HEK293 (cell line): Measurements from ENCODE around the gene TSPYL4.

ENCODE experiments used
- CTCF ChIA-PET: fragments of 350-600 bp; formaldehyde crosslinking; extraction: SDS; loops from one replicate; lab custom pipeline; 2021; ENCODE audit warnings: antibody characterized with exemption; lab: Yijun Ruan, JAX
- POLR2A ChIA-PET: fragments of 300-600 bp; formaldehyde crosslinking; extraction: SDS; loops from one replicate; lab custom pipeline; 2020; ENCODE audit warnings: antibody characterized with exemption, inconsistent platforms; lab: Yijun Ruan, JAX
- H3K27ac ChIP-seq: fragments of 200-500 bp; sonication (Bioruptor generic); 2 replicates; pipeline ENCODE4 v1.5.1; 2014; ENCODE audit warnings: low read depth, low read length, control low read depth, inconsistent platforms; ENCODE audit errors: extremely low read depth
- H3K36me3 ChIP-seq, 2 experiments: fragments of 200-500 bp in 1 of 2; sonication (Bioruptor generic) in 1 of 2; 1 replicate in 1 of 2; 2 replicates in 1 of 2; pipeline ENCODE4 v1.5.1; 2014 to 2017; ENCODE audit warnings: inconsistent platforms in 2 of 2, low read length in 2 of 2; ENCODE audit not compliant: control insufficient read depth in 2 of 2, insufficient read depth in 1 of 2
- H3K4me1 ChIP-seq: fragments of 200-500 bp; sonication (Bioruptor generic); 2 replicates; pipeline ENCODE4 v1.5.1; 2014; ENCODE audit warnings: mild to moderate bottlenecking, low read length, inconsistent platforms; ENCODE audit not compliant: control insufficient read depth, insufficient read depth
- H3K4me3 ChIP-seq: 2 replicates; pipeline ENCODE4 v1.5.1; 2011; ENCODE audit warnings: low read depth, mild to moderate bottlenecking, control low read depth, low read length, moderate library complexity
- H3K9me3 ChIP-seq: fragments of 200-500 bp; sonication (Bioruptor generic); 2 replicates; pipeline ENCODE4 v1.5.1; 2014; ENCODE audit warnings: low read depth, low read length, inconsistent platforms; ENCODE audit not compliant: control insufficient read depth, insufficient read depth
- BCL6B ChIP-seq: fragments of 450-650 bp; formaldehyde crosslinking; IDR thresholded peaks from 2 replicates; pipeline ENCODE4 v1.5.1; 2017; ENCODE audit warnings: missing biosample characterization, missing genetic modification characterization
- GLI4 ChIP-seq: fragments of 450-650 bp; formaldehyde crosslinking; IDR thresholded peaks from 2 replicates; pipeline ENCODE4 v1.5.1; 2016; ENCODE audit warnings: missing biosample characterization, missing genetic modification characterization
- HOXA7 ChIP-seq: sonication (generic); formaldehyde crosslinking; IDR thresholded peaks from 2 replicates; pipeline ENCODE4 v1.8.1; 2022; ENCODE audit warnings: missing genetic modification reagents, borderline replicate concordance
- IKZF3 ChIP-seq: fragments of 450-650 bp; IDR thresholded peaks from 2 replicates; pipeline ENCODE4 v1.5.0; 2018; ENCODE audit warnings: missing biosample characterization, mild to moderate bottlenecking, missing genetic modification characterization, moderate library complexity
- ZFP69B ChIP-seq: fragments of 450-650 bp; formaldehyde crosslinking; IDR thresholded peaks from 2 replicates; pipeline ENCODE4 v1.5.1; 2016; ENCODE audit warnings: missing biosample characterization, missing genetic modification characterization
- ZIC2 ChIP-seq: fragments of 450-650 bp; formaldehyde crosslinking; IDR thresholded peaks from 2 replicates; pipeline ENCODE4 v1.5.1; 2016; ENCODE audit warnings: missing biosample characterization, missing genetic modification characterization
- ZNF133 ChIP-seq: fragments of 450-650 bp; formaldehyde crosslinking; IDR thresholded peaks from 2 replicates; pipeline ENCODE4 v1.5.1; 2016; ENCODE audit warnings: missing biosample characterization, missing genetic modification characterization
- ZNF146 ChIP-seq: fragments of 450-650 bp; formaldehyde crosslinking; IDR thresholded peaks from 2 replicates; pipeline ENCODE4 v1.5.1; 2016; ENCODE audit warnings: missing biosample characterization, missing genetic modification characterization
- ZNF175 ChIP-seq: fragments of 450-650 bp; formaldehyde crosslinking; IDR thresholded peaks from 2 replicates; pipeline ENCODE4 v1.5.1; 2016; ENCODE audit warnings: missing biosample characterization, missing genetic modification characterization
- ZNF19 ChIP-seq: fragments of 450-650 bp; formaldehyde crosslinking; IDR thresholded peaks from 2 replicates; pipeline ENCODE4; 2016; ENCODE audit warnings: missing biosample characterization, missing genetic modification characterization, low read depth
- ZNF2 ChIP-seq: fragments of 450-650 bp; formaldehyde crosslinking; IDR thresholded peaks from 2 replicates; pipeline ENCODE4 v1.5.1; 2016; ENCODE audit warnings: missing biosample characterization, missing genetic modification characterization
- ZNF292 ChIP-seq: fragments of 450-650 bp; formaldehyde crosslinking; IDR thresholded peaks from 2 replicates; pipeline ENCODE4 v1.5.1; 2016; ENCODE audit warnings: low read depth, missing biosample characterization, missing genetic modification characterization, borderline replicate concordance
- ZNF391 ChIP-seq: fragments of 450-650 bp; formaldehyde crosslinking; IDR thresholded peaks from 2 replicates; pipeline ENCODE4 v1.5.1; 2016; ENCODE audit warnings: low read depth, missing biosample characterization, missing genetic modification characterization, borderline replicate concordance
- ZNF394 ChIP-seq: fragments of 450-650 bp; formaldehyde crosslinking; IDR thresholded peaks from 2 replicates; pipeline ENCODE4 v1.5.1; 2016; ENCODE audit warnings: missing biosample characterization, missing genetic modification characterization, mild to moderate bottlenecking, moderate library complexity, borderline replicate concordance
- ZNF416 ChIP-seq: fragments of 450-650 bp; formaldehyde crosslinking; IDR thresholded peaks from 2 replicates; pipeline ENCODE4 v1.5.1; 2016; ENCODE audit warnings: missing biosample characterization, missing genetic modification characterization
- ZNF510 ChIP-seq: fragments of 450-650 bp; formaldehyde crosslinking; IDR thresholded peaks from 2 replicates; pipeline ENCODE4 v1.5.1; 2018; ENCODE audit warnings: mild to moderate bottlenecking, missing genetic modification characterization, missing biosample characterization; ENCODE audit not compliant: insufficient replicate concordance
- ZNF561 ChIP-seq: fragments of 450-650 bp; IDR thresholded peaks from 2 replicates; pipeline ENCODE4 v1.5.1; 2018; ENCODE audit warnings: missing biosample characterization, missing genetic modification characterization, borderline replicate concordance
- ZNF596 ChIP-seq: fragments of 450-650 bp; IDR thresholded peaks from 2 replicates; pipeline ENCODE4 v1.5.0; 2018; ENCODE audit warnings: missing biosample characterization, mild to moderate bottlenecking, missing genetic modification characterization, moderate library complexity
- ZNF626 ChIP-seq: fragments of 450-650 bp; sonication (Bioruptor Pico); formaldehyde crosslinking; IDR thresholded peaks from 2 replicates; pipeline ENCODE4 v1.5.1; 2018; ENCODE audit warnings: missing biosample characterization, missing genetic modification characterization, inconsistent platforms
- ZNF660 ChIP-seq: fragments of 450-650 bp; IDR thresholded peaks from 2 replicates; pipeline ENCODE4 v1.5.1; 2018; ENCODE audit warnings: missing biosample characterization, mild to moderate bottlenecking, missing genetic modification characterization
- ZNF670 ChIP-seq: fragments of 450-650 bp; formaldehyde crosslinking; IDR thresholded peaks from 2 replicates; pipeline ENCODE4 v1.5.1; 2016; ENCODE audit warnings: missing biosample characterization, missing genetic modification characterization, low read depth
- ZNF785 ChIP-seq: fragments of 450-650 bp; formaldehyde crosslinking; IDR thresholded peaks from 2 replicates; pipeline ENCODE4 v1.5.1; 2016; ENCODE audit warnings: missing biosample characterization, missing genetic modification characterization
- TF ChIP-seq, protein P1 (sequence below): fragments of 450-650 bp; formaldehyde crosslinking; IDR thresholded peaks from 2 replicates; pipeline ENCODE4 v1.5.1; 2016; ENCODE audit warnings: missing biosample characterization, missing genetic modification characterization, borderline replicate concordance
- TF ChIP-seq, protein P2 (sequence below): fragments of 450-650 bp; formaldehyde crosslinking; IDR thresholded peaks from 2 replicates; pipeline ENCODE4 v1.5.1; 2017; ENCODE audit warnings: missing biosample characterization, missing genetic modification characterization
- TF ChIP-seq, protein P3 (sequence below): fragments of 450-650 bp; formaldehyde crosslinking; IDR thresholded peaks from 2 replicates; pipeline ENCODE4 v1.5.1; 2017; ENCODE audit warnings: missing biosample characterization, missing genetic modification characterization
- TF ChIP-seq, protein P4 (sequence below): fragments of 450-650 bp; formaldehyde crosslinking; IDR thresholded peaks from 2 replicates; pipeline ENCODE4 v1.5.1; 2016; ENCODE audit warnings: missing biosample characterization, missing genetic modification characterization, borderline replicate concordance

Gene TSPYL4

GRCh38 chr6:116290799-116291198 lies 36.9 kb upstream of the TSPYL4 start:
- ChIA-PET POLR2A (no interaction called here), CTCF (interaction anchor here (0.7 to 4.3 kb wide), 6 partner anchors 11 to 270 kb away, joined by 4 to 108 read pairs (median 18); partner anchors contain the start of gene TSPYL1)
- Histone ChIP-seq H3K4me1 (no peaks in the 10 kb centered on the region), H3K27ac (no peak overlapping the region), H3K4me3 (no peak overlapping the region), H3K36me3 (no peaks in the 10 kb centered on the region), H3K9me3 (no peaks in the 10 kb centered on the region)
- TF ChIP-seq ZNF596 (tag by site-specific recombination) (no peak), ZNF292 (no peak), ZNF785 (no peak), ZIC2 (tag by site-specific recombination) (no peak), ZNF19 (tag by site-specific recombination) (no peak), ZFP69B (tag by site-specific recombination) (no peak), ZNF561 (no peak), ZNF391 (tag by site-specific recombination) (no peak), ZNF394 (tag by site-specific recombination) (no peak), ZNF175 (tag by site-specific recombination) (no peak), ZNF2 (tag by site-specific recombination) (no peak), ZNF416 (tag by site-specific recombination) (no peak), ZNF670 (tag by site-specific recombination) (no peak), ZNF510 (tag by site-specific recombination) (no peak), BCL6B (no peak), ZNF133 (tag by site-specific recombination) (no peak), ZNF146 (tag by site-specific recombination) (no peak)
- TF ChIP-seq, protein P1, sequence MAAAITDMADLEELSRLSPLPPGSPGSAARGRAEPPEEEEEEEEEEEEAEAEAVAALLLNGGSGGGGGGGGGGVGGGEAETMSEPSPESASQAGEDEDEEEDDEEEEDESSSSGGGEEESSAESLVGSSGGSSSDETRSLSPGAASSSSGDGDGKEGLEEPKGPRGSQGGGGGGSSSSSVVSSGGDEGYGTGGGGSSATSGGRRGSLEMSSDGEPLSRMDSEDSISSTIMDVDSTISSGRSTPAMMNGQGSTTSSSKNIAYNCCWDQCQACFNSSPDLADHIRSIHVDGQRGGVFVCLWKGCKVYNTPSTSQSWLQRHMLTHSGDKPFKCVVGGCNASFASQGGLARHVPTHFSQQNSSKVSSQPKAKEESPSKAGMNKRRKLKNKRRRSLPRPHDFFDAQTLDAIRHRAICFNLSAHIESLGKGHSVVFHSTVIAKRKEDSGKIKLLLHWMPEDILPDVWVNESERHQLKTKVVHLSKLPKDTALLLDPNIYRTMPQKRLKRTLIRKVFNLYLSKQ (tag by site-specific recombination): no peak
- TF ChIP-seq, protein P2, sequence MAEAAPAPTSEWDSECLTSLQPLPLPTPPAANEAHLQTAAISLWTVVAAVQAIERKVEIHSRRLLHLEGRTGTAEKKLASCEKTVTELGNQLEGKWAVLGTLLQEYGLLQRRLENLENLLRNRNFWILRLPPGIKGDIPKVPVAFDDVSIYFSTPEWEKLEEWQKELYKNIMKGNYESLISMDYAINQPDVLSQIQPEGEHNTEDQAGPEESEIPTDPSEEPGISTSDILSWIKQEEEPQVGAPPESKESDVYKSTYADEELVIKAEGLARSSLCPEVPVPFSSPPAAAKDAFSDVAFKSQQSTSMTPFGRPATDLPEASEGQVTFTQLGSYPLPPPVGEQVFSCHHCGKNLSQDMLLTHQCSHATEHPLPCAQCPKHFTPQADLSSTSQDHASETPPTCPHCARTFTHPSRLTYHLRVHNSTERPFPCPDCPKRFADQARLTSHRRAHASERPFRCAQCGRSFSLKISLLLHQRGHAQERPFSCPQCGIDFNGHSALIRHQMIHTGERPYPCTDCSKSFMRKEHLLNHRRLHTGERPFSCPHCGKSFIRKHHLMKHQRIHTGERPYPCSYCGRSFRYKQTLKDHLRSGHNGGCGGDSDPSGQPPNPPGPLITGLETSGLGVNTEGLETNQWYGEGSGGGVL (tag by site-specific recombination): no peak
- TF ChIP-seq, protein P3, sequence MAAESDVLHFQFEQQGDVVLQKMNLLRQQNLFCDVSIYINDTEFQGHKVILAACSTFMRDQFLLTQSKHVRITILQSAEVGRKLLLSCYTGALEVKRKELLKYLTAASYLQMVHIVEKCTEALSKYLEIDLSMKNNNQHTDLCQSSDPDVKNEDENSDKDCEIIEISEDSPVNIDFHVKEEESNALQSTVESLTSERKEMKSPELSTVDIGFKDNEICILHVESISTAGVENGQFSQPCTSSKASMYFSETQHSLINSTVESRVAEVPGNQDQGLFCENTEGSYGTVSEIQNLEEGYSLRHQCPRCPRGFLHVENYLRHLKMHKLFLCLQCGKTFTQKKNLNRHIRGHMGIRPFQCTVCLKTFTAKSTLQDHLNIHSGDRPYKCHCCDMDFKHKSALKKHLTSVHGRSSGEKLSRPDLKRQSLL (tag by site-specific recombination): no peak

DNA sequence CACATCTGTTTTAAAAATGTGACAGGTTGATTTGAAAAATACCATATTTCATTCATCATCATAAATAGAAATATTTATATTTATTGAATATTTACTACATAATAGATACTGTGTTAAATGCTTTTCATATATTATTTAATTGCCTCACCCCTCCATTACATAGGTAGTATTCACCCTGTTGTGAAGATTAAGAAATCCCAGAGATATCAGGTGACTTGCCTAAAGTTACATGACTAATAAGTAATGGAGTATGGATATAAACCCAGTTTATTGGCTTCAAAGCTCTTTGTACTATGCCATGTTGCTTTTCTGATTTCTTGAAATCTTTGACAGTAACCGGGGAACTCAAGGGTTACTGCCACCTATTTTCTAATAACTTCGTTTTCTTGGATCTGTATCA lies 36.0 kb upstream of the TSPYL4 start:
- Histone ChIP-seq H3K4me1 (no peaks in the 10 kb centered on the region), H3K9me3 (no peaks in the 10 kb centered on the region), H3K36me3 (no peaks in the 10 kb centered on the region), H3K27ac (no peak overlapping the region), H3K4me3 (no peak overlapping the region)
- CTCF ChIA-PET: interaction anchor here (0.6 to 4.3 kb wide), 14 partner anchors 10 to 273 kb away, joined by 3 to 108 read pairs (median 7); partner anchors contain the start of genes CALHM5 and TSPYL1
- POLR2A ChIA-PET: no interaction called here
- TF ChIP-seq HOXA7 (CRISPR knock-in tag): no peak
- TF ChIP-seq ZNF626 (tag by site-specific recombination): no peak
- TF ChIP-seq ZNF660: no peak
- TF ChIP-seq IKZF3 (tag by site-specific recombination): no peak
- TF ChIP-seq, protein P4, sequence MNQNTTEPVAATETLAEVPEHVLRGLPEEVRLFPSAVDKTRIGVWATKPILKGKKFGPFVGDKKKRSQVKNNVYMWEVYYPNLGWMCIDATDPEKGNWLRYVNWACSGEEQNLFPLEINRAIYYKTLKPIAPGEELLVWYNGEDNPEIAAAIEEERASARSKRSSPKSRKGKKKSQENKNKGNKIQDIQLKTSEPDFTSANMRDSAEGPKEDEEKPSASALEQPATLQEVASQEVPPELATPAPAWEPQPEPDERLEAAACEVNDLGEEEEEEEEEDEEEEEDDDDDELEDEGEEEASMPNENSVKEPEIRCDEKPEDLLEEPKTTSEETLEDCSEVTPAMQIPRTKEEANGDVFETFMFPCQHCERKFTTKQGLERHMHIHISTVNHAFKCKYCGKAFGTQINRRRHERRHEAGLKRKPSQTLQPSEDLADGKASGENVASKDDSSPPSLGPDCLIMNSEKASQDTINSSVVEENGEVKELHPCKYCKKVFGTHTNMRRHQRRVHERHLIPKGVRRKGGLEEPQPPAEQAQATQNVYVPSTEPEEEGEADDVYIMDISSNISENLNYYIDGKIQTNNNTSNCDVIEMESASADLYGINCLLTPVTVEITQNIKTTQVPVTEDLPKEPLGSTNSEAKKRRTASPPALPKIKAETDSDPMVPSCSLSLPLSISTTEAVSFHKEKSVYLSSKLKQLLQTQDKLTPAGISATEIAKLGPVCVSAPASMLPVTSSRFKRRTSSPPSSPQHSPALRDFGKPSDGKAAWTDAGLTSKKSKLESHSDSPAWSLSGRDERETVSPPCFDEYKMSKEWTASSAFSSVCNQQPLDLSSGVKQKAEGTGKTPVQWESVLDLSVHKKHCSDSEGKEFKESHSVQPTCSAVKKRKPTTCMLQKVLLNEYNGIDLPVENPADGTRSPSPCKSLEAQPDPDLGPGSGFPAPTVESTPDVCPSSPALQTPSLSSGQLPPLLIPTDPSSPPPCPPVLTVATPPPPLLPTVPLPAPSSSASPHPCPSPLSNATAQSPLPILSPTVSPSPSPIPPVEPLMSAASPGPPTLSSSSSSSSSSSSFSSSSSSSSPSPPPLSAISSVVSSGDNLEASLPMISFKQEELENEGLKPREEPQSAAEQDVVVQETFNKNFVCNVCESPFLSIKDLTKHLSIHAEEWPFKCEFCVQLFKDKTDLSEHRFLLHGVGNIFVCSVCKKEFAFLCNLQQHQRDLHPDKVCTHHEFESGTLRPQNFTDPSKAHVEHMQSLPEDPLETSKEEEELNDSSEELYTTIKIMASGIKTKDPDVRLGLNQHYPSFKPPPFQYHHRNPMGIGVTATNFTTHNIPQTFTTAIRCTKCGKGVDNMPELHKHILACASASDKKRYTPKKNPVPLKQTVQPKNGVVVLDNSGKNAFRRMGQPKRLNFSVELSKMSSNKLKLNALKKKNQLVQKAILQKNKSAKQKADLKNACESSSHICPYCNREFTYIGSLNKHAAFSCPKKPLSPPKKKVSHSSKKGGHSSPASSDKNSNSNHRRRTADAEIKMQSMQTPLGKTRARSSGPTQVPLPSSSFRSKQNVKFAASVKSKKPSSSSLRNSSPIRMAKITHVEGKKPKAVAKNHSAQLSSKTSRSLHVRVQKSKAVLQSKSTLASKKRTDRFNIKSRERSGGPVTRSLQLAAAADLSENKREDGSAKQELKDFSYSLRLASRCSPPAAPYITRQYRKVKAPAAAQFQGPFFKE (tag by site-specific recombination): no peak
- TF ChIP-seq GLI4: no peak
